Nephron progenitor cell (in vitro differentiated cells): ENCODE measurements around the gene MAPK1.
A peak's percentile ranks its signal among the peaks of the same experiment; 100 is the strongest.

Experiments used
- DNase-seq: peaks from one replicate; pipeline ENCODE4 v3.0.0; 2021
- H3K27ac Mint-ChIP-seq: 2 replicates; pipeline ENCODE4 v1.8.0; 2021; ENCODE audit warnings: mild to moderate bottlenecking, moderate library complexity, mixed read lengths
- H3K27me3 Mint-ChIP-seq: 2 replicates; pipeline ENCODE4 v1.8.0; 2021; ENCODE audit warnings: mild to moderate bottlenecking, low read depth, mixed read lengths; ENCODE audit not compliant: poor library complexity
- H3K36me3 Mint-ChIP-seq: 2 replicates; pipeline ENCODE4 v1.8.0; 2021; ENCODE audit warnings: low read depth, mixed read lengths
- H3K4me1 Mint-ChIP-seq: 2 replicates; pipeline ENCODE4 v1.8.0; 2021; ENCODE audit warnings: mixed read lengths
- H3K4me3 Mint-ChIP-seq: 2 replicates; pipeline ENCODE4 v1.8.0; 2021; ENCODE audit warnings: mild to moderate bottlenecking, moderate library complexity, mixed read lengths
- H3K9me3 Mint-ChIP-seq: 2 replicates; pipeline ENCODE4 v1.8.0; 2021; ENCODE audit warnings: mild to moderate bottlenecking, moderate library complexity, mixed read lengths
- TF ChIP-seq, protein P1 (sequence below): fragments of 200-600 bp; sonication (generic); IDR thresholded peaks from 2 replicates; pipeline ENCODE4 v1.5.0; 2021; ENCODE audit warnings: antibody characterized with exemption

Gene MAPK1

DNA sequence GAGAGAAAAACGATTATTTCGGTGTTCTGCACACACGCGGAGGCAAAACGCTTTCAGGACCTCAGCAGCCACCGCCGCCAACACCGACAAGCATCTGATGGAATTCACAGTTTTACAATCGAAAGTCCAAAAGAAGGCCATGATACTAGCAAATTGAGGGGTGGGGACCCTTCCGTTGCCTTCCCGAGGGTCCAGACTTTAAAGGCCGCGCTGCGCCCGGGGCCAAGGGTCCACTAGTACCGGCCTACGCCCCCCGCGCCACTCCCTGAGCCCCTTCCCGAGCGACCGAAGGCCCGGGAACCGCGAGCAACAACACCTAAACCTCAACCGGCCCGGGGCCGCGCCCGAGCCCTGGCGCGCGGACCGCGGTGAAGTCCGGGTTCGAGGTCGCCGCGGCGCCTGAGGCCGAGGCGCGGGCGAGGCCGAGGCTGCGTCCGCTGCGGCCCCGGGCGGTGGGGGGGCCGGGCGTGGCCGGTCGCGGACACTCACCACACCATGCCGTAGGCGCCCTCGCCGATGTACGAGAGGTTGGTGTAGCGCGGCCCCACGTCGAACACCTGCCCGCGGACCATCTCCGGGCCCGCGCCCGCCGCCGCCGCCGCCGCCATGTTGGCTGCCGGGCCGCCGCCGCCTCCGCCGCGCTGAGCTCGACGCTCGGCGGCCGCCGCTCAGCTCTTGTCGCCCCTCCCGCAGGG is 465 bp downstream of the MAPK1 start:
- Mint-ChIP-seq H3K4me3 (peak overlapping the region; percentile 92), H3K36me3 (peaks cover 29% of the 10 kb centered on the region), H3K27ac (peak overlapping the region; percentile 90), H3K27me3 (peaks cover 15% of the 10 kb centered on the region), H3K4me1 (peaks cover 54% of the 10 kb centered on the region), H3K9me3 (peaks cover 8% of the 10 kb centered on the region)
- DNase-seq, result no peak
- TF ChIP-seq, protein P1, sequence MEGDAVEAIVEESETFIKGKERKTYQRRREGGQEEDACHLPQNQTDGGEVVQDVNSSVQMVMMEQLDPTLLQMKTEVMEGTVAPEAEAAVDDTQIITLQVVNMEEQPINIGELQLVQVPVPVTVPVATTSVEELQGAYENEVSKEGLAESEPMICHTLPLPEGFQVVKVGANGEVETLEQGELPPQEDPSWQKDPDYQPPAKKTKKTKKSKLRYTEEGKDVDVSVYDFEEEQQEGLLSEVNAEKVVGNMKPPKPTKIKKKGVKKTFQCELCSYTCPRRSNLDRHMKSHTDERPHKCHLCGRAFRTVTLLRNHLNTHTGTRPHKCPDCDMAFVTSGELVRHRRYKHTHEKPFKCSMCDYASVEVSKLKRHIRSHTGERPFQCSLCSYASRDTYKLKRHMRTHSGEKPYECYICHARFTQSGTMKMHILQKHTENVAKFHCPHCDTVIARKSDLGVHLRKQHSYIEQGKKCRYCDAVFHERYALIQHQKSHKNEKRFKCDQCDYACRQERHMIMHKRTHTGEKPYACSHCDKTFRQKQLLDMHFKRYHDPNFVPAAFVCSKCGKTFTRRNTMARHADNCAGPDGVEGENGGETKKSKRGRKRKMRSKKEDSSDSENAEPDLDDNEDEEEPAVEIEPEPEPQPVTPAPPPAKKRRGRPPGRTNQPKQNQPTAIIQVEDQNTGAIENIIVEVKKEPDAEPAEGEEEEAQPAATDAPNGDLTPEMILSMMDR, result no peak

GRCh38 chr22:21865041-21865440 is 2.4 kb downstream of the MAPK1 start:
- no peak for DNase-seq
- Mint-ChIP-seq H3K4me1 (peaks cover 74% of the 10 kb centered on the region), H3K9me3 (peaks cover 5% of the 10 kb centered on the region), H3K27me3 (peaks cover 10% of the 10 kb centered on the region), H3K27ac (peak overlapping the region; percentile 40), H3K36me3 (peaks cover 29% of the 10 kb centered on the region), H3K4me3 (peak overlapping the region; percentile 92)
- TF ChIP-seq, protein P1, result no peak

DNA sequence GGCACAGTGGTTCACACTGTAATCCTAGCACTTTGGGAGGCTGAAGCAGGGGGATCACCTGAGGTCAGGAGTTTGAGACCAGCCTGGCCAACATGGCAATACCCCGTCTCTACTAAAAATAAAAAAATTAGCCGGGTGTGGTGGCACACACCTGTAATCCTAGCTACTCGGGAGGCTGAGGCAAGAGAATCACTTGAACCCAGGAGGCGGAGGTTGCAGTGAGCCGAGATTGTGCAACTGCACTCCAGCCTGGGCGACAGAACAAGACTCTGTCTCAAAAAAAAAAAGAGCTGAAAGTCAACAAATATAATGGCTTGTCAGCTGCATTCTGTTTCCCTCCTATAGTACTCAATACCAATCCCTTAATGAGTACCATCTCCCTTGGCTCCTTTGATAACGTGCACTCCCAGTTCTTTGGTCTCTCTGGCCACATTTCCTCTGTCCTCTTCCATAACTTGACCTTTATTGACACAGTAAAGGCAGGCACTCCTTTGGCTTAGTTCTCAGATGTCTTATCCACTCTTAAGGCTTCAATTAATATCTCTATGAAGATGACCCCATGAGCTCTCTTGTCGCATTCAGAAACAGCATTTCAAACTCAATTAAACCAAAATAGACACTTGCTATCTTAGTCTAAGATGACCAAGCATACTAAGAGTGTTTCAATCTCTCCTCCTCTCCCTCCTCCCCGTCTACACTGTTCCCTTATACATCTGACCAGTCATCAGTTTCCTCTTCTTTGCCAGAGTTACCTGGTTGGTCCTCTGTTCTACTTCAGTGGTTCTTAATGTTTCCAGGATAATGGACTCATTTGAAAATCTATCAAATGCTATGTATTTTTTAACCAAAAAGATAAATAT is 4.8 kb downstream of the MAPK1 start:
- no peak overlapping the region for H3K27ac Mint-ChIP-seq
- H3K4me1 Mint-ChIP-seq, result peaks cover 79% of the 10 kb centered on the region

GRCh38 chr22:21861851-21862250 is 5.6 kb downstream of the MAPK1 start:
- peaks cover 4% of the 10 kb centered on the region for H3K27me3 Mint-ChIP-seq
- peak overlapping the region; percentile 37 for H3K27ac Mint-ChIP-seq
- no peak overlapping the region for H3K4me3 Mint-ChIP-seq
- peaks cover 81% of the 10 kb centered on the region for H3K4me1 Mint-ChIP-seq
- no peaks in the 10 kb centered on the region for H3K9me3 Mint-ChIP-seq
- TF ChIP-seq, protein P1, result no peak
- peaks cover 19% of the 10 kb centered on the region for H3K36me3 Mint-ChIP-seq
- DNase-seq, result no peak

More for the DNA sequence above, 4.8 kb downstream of the MAPK1 start:
- TF ChIP-seq, protein P1, result no peak
- Mint-ChIP-seq H3K36me3 (peaks cover 19% of the 10 kb centered on the region), H3K27me3 (peaks cover 4% of the 10 kb centered on the region), H3K9me3 (no peaks in the 10 kb centered on the region), H3K4me3 (no peak overlapping the region)
- DNase-seq, result no peak

DNA sequence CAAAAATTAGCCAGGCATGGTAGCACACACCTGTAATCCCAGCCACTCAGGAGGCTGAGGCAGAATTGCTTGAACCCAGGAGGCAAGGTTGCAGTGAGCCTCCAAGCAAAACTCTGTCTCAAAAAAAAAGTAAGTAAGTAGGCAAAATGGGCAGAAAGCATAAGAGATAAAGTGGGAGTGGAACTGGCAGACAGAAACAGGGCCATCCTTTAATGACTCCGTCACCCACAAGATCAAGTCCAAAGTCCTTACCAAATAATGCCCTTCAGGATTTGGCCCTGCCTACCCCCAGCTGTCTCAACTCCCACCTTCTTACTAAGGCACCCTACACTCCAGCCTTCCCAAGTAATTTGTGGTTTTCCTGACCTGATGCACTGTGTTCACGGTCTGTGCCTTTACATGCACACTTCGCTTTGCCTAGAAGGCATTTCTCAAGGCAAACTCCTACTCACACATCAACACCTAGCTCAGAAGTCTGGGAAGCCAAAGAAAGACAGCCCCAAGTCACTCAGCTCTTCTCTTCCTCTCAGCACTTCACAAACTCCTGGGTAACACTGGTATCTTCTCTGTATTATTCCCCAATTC is 6.1 kb downstream of the MAPK1 start:
- Mint-ChIP-seq H3K9me3 (no peaks in the 10 kb centered on the region), H3K4me3 (no peak overlapping the region), H3K36me3 (peaks cover 23% of the 10 kb centered on the region), H3K27me3 (no peaks in the 10 kb centered on the region), H3K4me1 (peaks cover 84% of the 10 kb centered on the region), H3K27ac (peak overlapping the region; percentile 37)
- TF ChIP-seq, protein P1, result no peak
- no peak for DNase-seq
